Stimulated activated naive CD8-positive, alpha-beta T cell treated with anti-CD3 and anti-CD28 coated beads, Interleukin-15, amount 100 ng/mL, for 72 hours (primary cell): ENCODE results near the gene BLID.

Experiments
- ATAC-seq: fragments of 150-1000 bp; cut with Tn5 transposase; 2 replicates; pipeline ENCODE4 v1.10.0; 2021; ENCODE audit warnings: mild to moderate bottlenecking, moderate library complexity
- DNase-seq, 2 donors: peaks; one replicate each; pipeline ENCODE4 v3.0.0; 2021 to 2022
- H3K27ac Mint-ChIP-seq, 2 donors: one replicate each; pipeline ENCODE4 v1.8.0; 2022; ENCODE audit warnings: mild to moderate bottlenecking in 2 of 2, mixed read lengths in 2 of 2, moderate library complexity in 2 of 2
- H3K27me3 Mint-ChIP-seq: one replicate; pipeline ENCODE4 v1.8.0; 2022; ENCODE audit warnings: mixed read lengths
- H3K4me1 Mint-ChIP-seq: one replicate; pipeline ENCODE4 v1.8.0; 2022; ENCODE audit warnings: mild to moderate bottlenecking, mixed read lengths
- H3K4me3 Mint-ChIP-seq, 2 donors: one replicate each; pipeline ENCODE4 v1.8.0; 2022; ENCODE audit warnings: mild to moderate bottlenecking in 2 of 2, mixed read lengths in 2 of 2, moderate library complexity in 1 of 2
- H3K9me3 Mint-ChIP-seq, 2 donors: one replicate each; pipeline ENCODE4 v1.8.0; 2022; ENCODE audit warnings: mixed read lengths in 2 of 2

The BLID gene

GRCh38 chr11:122120096-122120495 is 4.1 kb upstream of the BLID start:
- Mint-ChIP-seq H3K4me3 (no peak overlapping the region), H3K4me1 (no peaks in the 10 kb centered on the region), H3K27ac (no peak overlapping the region), H3K9me3 (no peaks in the 10 kb centered on the region), H3K27me3 (no peaks in the 10 kb centered on the region)
- ATAC-seq (no peak), DNase-seq (no peak)

- no peaks in the 10 kb centered on the region for H3K27me3 Mint-ChIP-seq
Observed at GRCh38 chr11:122116591-122116990, 576 bp upstream of the BLID start.

GRCh38 chr11:122114976-122115375 is 1.0 kb downstream of the BLID start:
- Mint-ChIP-seq H3K27me3 (peaks cover 3% of the 10 kb centered on the region), H3K9me3 (no peaks in the 10 kb centered on the region), H3K4me3 (no peak overlapping the region), H3K4me1 (no peaks in the 10 kb centered on the region), H3K27ac (no peak overlapping the region)
- DNase-seq (no peak), ATAC-seq (no peak)

More at GRCh38 chr11:122116591-122116990, 576 bp upstream of the BLID start:
- H3K4me1 Mint-ChIP-seq, result no peaks in the 10 kb centered on the region
- no peaks in the 10 kb centered on the region for H3K9me3 Mint-ChIP-seq
- no peak overlapping the region for H3K27ac Mint-ChIP-seq
- no peak overlapping the region for H3K4me3 Mint-ChIP-seq
- DNase-seq (no peak), ATAC-seq (no peak)

- Mint-ChIP-seq H3K4me1 (no peaks in the 10 kb centered on the region), H3K4me3 (no peak overlapping the region), H3K27me3 (peaks cover 6% of the 10 kb centered on the region), H3K27ac (no peak overlapping the region), H3K9me3 (no peaks in the 10 kb centered on the region)
- ATAC-seq, result no peak
- no peak for DNase-seq
Observed at GRCh38 chr11:122113836-122114825, 1.9 kb downstream of the BLID start.

GRCh38 chr11:122112470-122113365 is 3.3 kb downstream of the BLID start:
- no peak for ATAC-seq
- Mint-ChIP-seq H3K27ac (no peak overlapping the region), H3K9me3 (no peaks in the 10 kb centered on the region), H3K27me3 (peaks cover 6% of the 10 kb centered on the region), H3K4me1 (no peaks in the 10 kb centered on the region), H3K4me3 (no peak overlapping the region)
- no peak for DNase-seq

GRCh38 chr11:122109932-122110331 is 6.1 kb downstream of the BLID start:
- H3K27me3 Mint-ChIP-seq, result peaks cover 16% of the 10 kb centered on the region
- DNase-seq (no peak), ATAC-seq (no peak)
- H3K4me1 Mint-ChIP-seq, result no peaks in the 10 kb centered on the region
- no peak overlapping the region for H3K27ac Mint-ChIP-seq
- H3K9me3 Mint-ChIP-seq, result no peaks in the 10 kb centered on the region
- no peak overlapping the region for H3K4me3 Mint-ChIP-seq

GRCh38 chr11:122108828-122109227 is 7.2 kb downstream of the BLID start:
- no peak for DNase-seq
- H3K4me1 Mint-ChIP-seq, result no peaks in the 10 kb centered on the region
- no peak for ATAC-seq
- H3K27ac Mint-ChIP-seq, result no peak overlapping the region
- no peak overlapping the region for H3K4me3 Mint-ChIP-seq
- no peaks in the 10 kb centered on the region for H3K9me3 Mint-ChIP-seq
- peaks cover 24% of the 10 kb centered on the region for H3K27me3 Mint-ChIP-seq

- Mint-ChIP-seq H3K27me3 (peaks cover 24% of the 10 kb centered on the region), H3K27ac (no peak overlapping the region), H3K4me3 (no peak overlapping the region), H3K9me3 (no peaks in the 10 kb centered on the region), H3K4me1 (no peaks in the 10 kb centered on the region)
- peak in 1 of 2 donors; percentile 12 for DNase-seq
- ATAC-seq, result no peak
Observed at GRCh38 chr11:122108192-122108799, 7.7 kb downstream of the BLID start.

GRCh38 chr11:122107566-122107965 is 8.4 kb downstream of the BLID start:
- H3K27me3 Mint-ChIP-seq, result peaks cover 24% of the 10 kb centered on the region
- no peaks in the 10 kb centered on the region for H3K4me1 Mint-ChIP-seq
- no peak overlapping the region for H3K27ac Mint-ChIP-seq
- no peak for ATAC-seq
- H3K4me3 Mint-ChIP-seq, result no peak overlapping the region
- no peak for DNase-seq
- no peaks in the 10 kb centered on the region for H3K9me3 Mint-ChIP-seq

- H3K27me3 Mint-ChIP-seq, result peaks cover 24% of the 10 kb centered on the region
- H3K4me1 Mint-ChIP-seq, result no peaks in the 10 kb centered on the region
- DNase-seq (no peak), ATAC-seq (no peak)
- no peak overlapping the region for H3K4me3 Mint-ChIP-seq
- no peak overlapping the region for H3K27ac Mint-ChIP-seq
- H3K9me3 Mint-ChIP-seq, result no peaks in the 10 kb centered on the region
Observed at GRCh38 chr11:122107045-122107444, 9.0 kb downstream of the BLID start.

GRCh38 chr11:122105044-122105758 is 10.8 kb downstream of the BLID start:
- Mint-ChIP-seq H3K4me3 (no peak overlapping the region), H3K4me1 (peaks cover 8% of the 10 kb centered on the region), H3K27me3 (peaks cover 23% of the 10 kb centered on the region), H3K9me3 (no peaks in the 10 kb centered on the region), H3K27ac (no peak overlapping the region)
- no peak for DNase-seq
- ATAC-seq, result no peak

GRCh38 chr11:122104341-122104740 is 11.7 kb downstream of the BLID start:
- ATAC-seq (no peak), DNase-seq (no peak)
- Mint-ChIP-seq H3K27ac (no peak overlapping the region), H3K4me1 (peaks cover 13% of the 10 kb centered on the region), H3K27me3 (peaks cover 18% of the 10 kb centered on the region), H3K4me3 (no peak overlapping the region), H3K9me3 (no peaks in the 10 kb centered on the region)

- no peak for DNase-seq
- Mint-ChIP-seq H3K27ac (no peak overlapping the region), H3K4me1 (peaks cover 13% of the 10 kb centered on the region), H3K9me3 (no peaks in the 10 kb centered on the region), H3K27me3 (peaks cover 18% of the 10 kb centered on the region), H3K4me3 (no peak overlapping the region)
- ATAC-seq, result no peak
Observed at GRCh38 chr11:122103726-122104125, 12.3 kb downstream of the BLID start.

GRCh38 chr11:122103321-122103720 is 12.7 kb downstream of the BLID start:
- Mint-ChIP-seq H3K27me3 (peaks cover 18% of the 10 kb centered on the region), H3K27ac (no peak overlapping the region), H3K9me3 (no peaks in the 10 kb centered on the region), H3K4me3 (no peak overlapping the region), H3K4me1 (peaks cover 13% of the 10 kb centered on the region)
- no peak for DNase-seq
- no peak for ATAC-seq

GRCh38 chr11:122102426-122102825 is 13.6 kb downstream of the BLID start:
- H3K27ac Mint-ChIP-seq, result no peak overlapping the region
- no peak overlapping the region for H3K4me3 Mint-ChIP-seq
- H3K9me3 Mint-ChIP-seq, result no peaks in the 10 kb centered on the region
- ATAC-seq, result no peak
- H3K27me3 Mint-ChIP-seq, result peaks cover 23% of the 10 kb centered on the region
- DNase-seq, result no peak
- H3K4me1 Mint-ChIP-seq, result peaks cover 13% of the 10 kb centered on the region
